Activated CD8-positive, alpha-beta T cell treated with anti-CD3 and anti-CD28 coated beads for 36 hours (primary cell): ENCODE measurements around the gene PLPP4. TPM values are rescaled to one million over a fixed set of nuclear protein-coding genes. Genes with fewer than 3 reads are reported as not detected.

ENCODE experiments used
- ATAC-seq: fragments of 200-7000 bp; cut with Tn5 transposase; one replicate; pipeline ENCODE4 v1.10.0; 2021; ENCODE audit warnings: mild to moderate bottlenecking, moderate library complexity
- CTCF ChIA-PET: fragments of 350-600 bp; sonication (Branson Sonifier 250); formaldehyde crosslinking; loops from one replicate; lab custom pipeline; 2021; ENCODE audit warnings: antibody characterized with exemption; lab: Charles Lee
- POLR2A ChIA-PET: fragments of 350-600 bp; sonication (Branson Sonifier 250); formaldehyde crosslinking; loops from one replicate; lab custom pipeline; 2021; ENCODE audit warnings: antibody characterized with exemption; lab: Charles Lee
- DNase-seq: peaks from one replicate; pipeline ENCODE4 v3.0.0-alpha.2; 2020
- H3K27ac Mint-ChIP-seq: one replicate; pipeline ENCODE4 v1.8.0; 2021; ENCODE audit warnings: mild to moderate bottlenecking, mixed read lengths
- H3K27me3 Mint-ChIP-seq: one replicate; pipeline ENCODE4 v1.8.0; 2021; ENCODE audit warnings: mixed read lengths
- H3K36me3 Mint-ChIP-seq: one replicate; pipeline ENCODE4 v1.8.0; 2021; ENCODE audit warnings: low read depth, mixed read lengths
- H3K4me1 Mint-ChIP-seq: one replicate; pipeline ENCODE4 v1.8.0; 2021; ENCODE audit warnings: low read depth, mixed read lengths
- H3K4me3 Mint-ChIP-seq: one replicate; pipeline ENCODE4 v1.8.0; 2021; ENCODE audit warnings: mild to moderate bottlenecking, moderate library complexity, mixed read lengths
- H3K9me3 Mint-ChIP-seq: one replicate; pipeline ENCODE4 v1.8.0; 2021; ENCODE audit warnings: mixed read lengths
- CTCF ChIP-seq: fragments of 200-600 bp; IDR thresholded peaks from one replicate; pipeline ENCODE4 v1.8.0; 2022; ENCODE audit warnings: antibody characterized with exemption, mild to moderate bottlenecking
- intact Hi-C: fragments of 100-400 bp; cut with micrococcal nuclease; formaldehyde crosslinking; loops from one replicate; pipeline ENCODE4 v1.10.0; 2022
- total RNA-seq, 2 experiments: library from RNA; stranded (reverse); gene quantifications; one replicate each; pipeline ENCODE4 v1.2.3, GENCODE V29; 2021

The PLPP4 gene
- total RNA-seq, 2 experiments from 2014 or later, result not detected

- ChIA-PET POLR2A (no interaction called here), CTCF (no interaction called here)
- Mint-ChIP-seq H3K36me3 (no peaks in the 10 kb centered on the region), H3K27me3 (no peaks in the 10 kb centered on the region), H3K9me3 (no peaks in the 10 kb centered on the region), H3K4me1 (no peaks in the 10 kb centered on the region), H3K4me3 (no peak overlapping the region), H3K27ac (no peak overlapping the region)
- TF ChIP-seq CTCF, result no peak
- intact Hi-C loops, result no loop called here
- no peak for ATAC-seq
- DNase-seq, result no peak
Observed at GRCh38 chr10:120601999-120602398, 145.0 kb downstream of the PLPP4 start.

- Mint-ChIP-seq H3K27me3 (no peaks in the 10 kb centered on the region), H3K36me3 (no peaks in the 10 kb centered on the region), H3K4me3 (no peak overlapping the region), H3K4me1 (no peaks in the 10 kb centered on the region), H3K9me3 (peaks cover 1% of the 10 kb centered on the region), H3K27ac (no peak overlapping the region)
- ChIA-PET POLR2A (no interaction called here), CTCF (interaction anchor here (1.0 to 1.3 kb wide), 3 partner anchors 16 to 182 kb away, joined by 3 to 4 read pairs (median 3); no protein-coding TSS in a partner anchor)
- intact Hi-C loops, result no loop called here
- TF ChIP-seq CTCF, result no peak
- DNase-seq (no peak), ATAC-seq (no peak)
Observed at GRCh38 chr10:120605410-120605809, 148.4 kb downstream of the PLPP4 start.

- Mint-ChIP-seq H3K4me1 (no peaks in the 10 kb centered on the region), H3K9me3 (peaks cover 1% of the 10 kb centered on the region), H3K4me3 (no peak overlapping the region), H3K27me3 (no peaks in the 10 kb centered on the region), H3K27ac (no peak overlapping the region), H3K36me3 (no peaks in the 10 kb centered on the region)
- TF ChIP-seq CTCF, result no peak
- DNase-seq (no peak), ATAC-seq (no peak)
- POLR2A ChIA-PET, result no interaction called here
- intact Hi-C loops, result no loop called here
- CTCF ChIA-PET, result interaction anchor here (1.0 to 1.3 kb wide), 3 partner anchors 17 to 183 kb away, joined by 3 to 4 read pairs (median 3); no protein-coding TSS in a partner anchor
Observed at GRCh38 chr10:120606051-120606764, 149.2 kb downstream of the PLPP4 start.

GRCh38 chr10:120607016-120607709, 150.1 kb downstream of the PLPP4 start:
- intact Hi-C loops, result no loop called here
- no peak for DNase-seq
- no peaks in the 10 kb centered on the region for H3K4me1 Mint-ChIP-seq
- ChIA-PET POLR2A (no interaction called here), CTCF (no interaction called here)
- no peaks in the 10 kb centered on the region for H3K36me3 Mint-ChIP-seq
- no peaks in the 10 kb centered on the region for H3K27me3 Mint-ChIP-seq
- no peak for ATAC-seq
- H3K4me3 Mint-ChIP-seq, result no peak overlapping the region
- peaks cover 1% of the 10 kb centered on the region for H3K9me3 Mint-ChIP-seq
- H3K27ac Mint-ChIP-seq, result no peak overlapping the region
- TF ChIP-seq CTCF, result no peak
